Natural killer cell (primary cell): Measurements from ENCODE around the gene ADIPOR2. TPM values are rescaled to one million over a fixed set of nuclear protein-coding genes. Genes with fewer than 3 reads are reported as not detected.
A peak's percentile ranks its signal among the peaks of the same experiment; 100 is the strongest.
"Not testable (repeated sequence)": the region's sequence is repeated elsewhere in the genome, so short reads cannot be mapped to it uniquely, and the experiment has no call there.

ENCODE experiments used
- ATAC-seq, 3 donors: fragments of 150-1000 bp in 2 of 3; fragments of 200-7000 bp in 1 of 3; cut with Tn5 transposase; 1 replicate in 1 of 3; 2 replicates in 2 of 3; pipeline ENCODE4 v1.10.0; 2021; ENCODE audit warnings: mild to moderate bottlenecking in 2 of 3, moderate library complexity in 2 of 3
- DNase-seq, 2 donors: peaks; one replicate each; pipeline versions ENCODE4 v3.0.0 to v3.0.0-alpha.2; 2013 to 2021; ENCODE audit warnings: mixed read lengths in 1 of 2
- H3K27ac ChIP-seq: one replicate; pipeline ENCODE4 v1.5.1; 2013; ENCODE audit warnings: mild to moderate bottlenecking, low read length
- H3K27me3 ChIP-seq: one replicate; pipeline ENCODE4 v1.6.1; 2013; ENCODE audit warnings: low read length; ENCODE audit not compliant: control insufficient read depth, insufficient read depth
- H3K36me3 ChIP-seq: one replicate; pipeline ENCODE4 v1.6.1; 2013; ENCODE audit warnings: low read length; ENCODE audit not compliant: control insufficient read depth, insufficient read depth
- H3K4me1 ChIP-seq: one replicate; pipeline ENCODE4 v1.6.1; 2013; ENCODE audit warnings: low read length; ENCODE audit not compliant: control insufficient read depth, insufficient read depth
- H3K4me3 ChIP-seq: one replicate; pipeline ENCODE4 v1.5.1; 2013; ENCODE audit warnings: low read length
- H3K9me3 ChIP-seq: one replicate; pipeline ENCODE4 v1.6.1; 2013; ENCODE audit warnings: low read length; ENCODE audit not compliant: control insufficient read depth, insufficient read depth
- H3K27ac Mint-ChIP-seq, 2 donors: one replicate each; pipeline ENCODE4 v1.8.0; 2022; ENCODE audit warnings: mild to moderate bottlenecking in 2 of 2, mixed read lengths in 2 of 2, moderate library complexity in 1 of 2
- H3K27me3 Mint-ChIP-seq, 2 donors: one replicate each; pipeline ENCODE4 v1.8.0; 2022; ENCODE audit warnings: low read depth in 2 of 2, mixed read lengths in 2 of 2
- H3K36me3 Mint-ChIP-seq: one replicate; pipeline ENCODE4 v1.8.0; 2022; ENCODE audit warnings: mixed read lengths
- H3K4me1 Mint-ChIP-seq, 2 donors: one replicate each; pipeline ENCODE4 v1.8.0; 2022; ENCODE audit warnings: mixed read lengths in 2 of 2
- H3K4me3 Mint-ChIP-seq: one replicate; pipeline ENCODE4 v1.8.0; 2022; ENCODE audit warnings: mild to moderate bottlenecking, moderate library complexity, mixed read lengths
- H3K9me3 Mint-ChIP-seq, 2 donors: one replicate each; pipeline ENCODE4 v1.8.0; 2022; ENCODE audit warnings: mixed read lengths in 2 of 2
- WGBS: methylation state at CpG from one replicate; pipeline ENCODE4 v1.1.7; 2013; ENCODE audit warnings: missing lambda C conversion rate; ENCODE audit not compliant: insufficient coverage; 5-methylcytosine and 5-hydroxymethylcytosine counted together
- intact Hi-C: fragments of 100-400 bp; cut with micrococcal nuclease; formaldehyde crosslinking; loops from one replicate; pipeline ENCODE4 v1.14.2; 2022
- total RNA-seq, 4 donors: library from RNA; stranded (reverse); fragments of 120-200 nt in 1 of 4; gene quantifications; one replicate each; pipeline versions ENCODE4 v1.2.3 to v1.2.4, GENCODE V29; 2013 to 2022
- TF ChIP-seq, protein P1 (sequence below): fragments of 200-600 bp; IDR thresholded peaks from one replicate; pipeline ENCODE4 v1.8.0; 2022; ENCODE audit warnings: antibody characterized with exemption

ADIPOR2 gene
- total RNA-seq, 3 donors from 2014 or later (not counting 1 experiment from before 2014, with no cell fraction given) = 38.6 to 48.3 (median 44.0) TPM

GRCh38 chr12:1692226-1692625 lies 1.4 kb downstream of the ADIPOR2 start:
- Mint-ChIP-seq H3K4me3 (peak overlapping the region; percentile 97), H3K27me3 (no peaks in the 10 kb centered on the region), H3K27ac (peak overlapping the region; percentile 97), H3K4me1 (peaks cover 51 to 53% of the 10 kb centered on the region in 2 donors), H3K36me3 (no peaks in the 10 kb centered on the region), H3K9me3 (no peaks in the 10 kb centered on the region)
- no peaks in the 10 kb centered on the region for H3K9me3 ChIP-seq
- no peaks in the 10 kb centered on the region for H3K36me3 ChIP-seq
- ATAC-seq = no peak
- intact Hi-C loops = loop anchor here (5.0 kb wide), 1 partner anchor 50 kb away; no protein-coding TSS in a partner anchor
- 80% methylated on average over 1 of the region's 4 CpGs for WGBS
- no peak overlapping the region for H3K27ac ChIP-seq
- H3K4me1 ChIP-seq = peaks cover 14% of the 10 kb centered on the region
- TF ChIP-seq, protein P1, sequence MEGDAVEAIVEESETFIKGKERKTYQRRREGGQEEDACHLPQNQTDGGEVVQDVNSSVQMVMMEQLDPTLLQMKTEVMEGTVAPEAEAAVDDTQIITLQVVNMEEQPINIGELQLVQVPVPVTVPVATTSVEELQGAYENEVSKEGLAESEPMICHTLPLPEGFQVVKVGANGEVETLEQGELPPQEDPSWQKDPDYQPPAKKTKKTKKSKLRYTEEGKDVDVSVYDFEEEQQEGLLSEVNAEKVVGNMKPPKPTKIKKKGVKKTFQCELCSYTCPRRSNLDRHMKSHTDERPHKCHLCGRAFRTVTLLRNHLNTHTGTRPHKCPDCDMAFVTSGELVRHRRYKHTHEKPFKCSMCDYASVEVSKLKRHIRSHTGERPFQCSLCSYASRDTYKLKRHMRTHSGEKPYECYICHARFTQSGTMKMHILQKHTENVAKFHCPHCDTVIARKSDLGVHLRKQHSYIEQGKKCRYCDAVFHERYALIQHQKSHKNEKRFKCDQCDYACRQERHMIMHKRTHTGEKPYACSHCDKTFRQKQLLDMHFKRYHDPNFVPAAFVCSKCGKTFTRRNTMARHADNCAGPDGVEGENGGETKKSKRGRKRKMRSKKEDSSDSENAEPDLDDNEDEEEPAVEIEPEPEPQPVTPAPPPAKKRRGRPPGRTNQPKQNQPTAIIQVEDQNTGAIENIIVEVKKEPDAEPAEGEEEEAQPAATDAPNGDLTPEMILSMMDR = no peak
- no peak overlapping the region for H3K4me3 ChIP-seq
- no peak for DNase-seq
- no peaks in the 10 kb centered on the region for H3K27me3 ChIP-seq

- Mint-ChIP-seq H3K9me3 (no peaks in the 10 kb centered on the region), H3K4me3 (peak overlapping the region; percentile 97), H3K27ac (peak overlapping the region; percentile 97), H3K4me1 (peaks cover 59 to 61% of the 10 kb centered on the region in 2 donors), H3K27me3 (no peaks in the 10 kb centered on the region), H3K36me3 (no peaks in the 10 kb centered on the region)
- Histone ChIP-seq H3K4me3 (no peak overlapping the region), H3K27me3 (no peaks in the 10 kb centered on the region), H3K36me3 (no peaks in the 10 kb centered on the region), H3K4me1 (peaks cover 16% of the 10 kb centered on the region), H3K27ac (no peak overlapping the region), H3K9me3 (no peaks in the 10 kb centered on the region)
- DNase-seq (no peak), ATAC-seq (no peak)
- TF ChIP-seq, protein P1 = no peak
- intact Hi-C loops = loop anchor here (5.0 kb wide), 1 partner anchor 49 kb away; no protein-coding TSS in a partner anchor
- WGBS = 81% methylated on average over 13 of the region's 15 CpGs
Observed at GRCh38 chr12:1692895-1693610, 2.2 kb downstream of the ADIPOR2 start.

- DNase-seq, H3K4me3 Mint-ChIP-seq, H3K27ac Mint-ChIP-seq, ATAC-seq, H3K36me3 ChIP-seq, intact Hi-C loops, H3K27me3 ChIP-seq, H3K36me3 Mint-ChIP-seq, H3K27me3 Mint-ChIP-seq, H3K9me3 ChIP-seq, H3K27ac ChIP-seq, H3K9me3 Mint-ChIP-seq, H3K4me3 ChIP-seq: not testable (repeated sequence)
- H3K4me1 ChIP-seq = peaks cover 18% of the 10 kb centered on the region
- WGBS = 95% methylated on average over 6 of the region's 8 CpGs
- H3K4me1 Mint-ChIP-seq = peaks cover 71 to 74% of the 10 kb centered on the region in 2 donors
Observed at GRCh38 chr12:1695097-1695496, 4.2 kb downstream of the ADIPOR2 start.

DNA sequence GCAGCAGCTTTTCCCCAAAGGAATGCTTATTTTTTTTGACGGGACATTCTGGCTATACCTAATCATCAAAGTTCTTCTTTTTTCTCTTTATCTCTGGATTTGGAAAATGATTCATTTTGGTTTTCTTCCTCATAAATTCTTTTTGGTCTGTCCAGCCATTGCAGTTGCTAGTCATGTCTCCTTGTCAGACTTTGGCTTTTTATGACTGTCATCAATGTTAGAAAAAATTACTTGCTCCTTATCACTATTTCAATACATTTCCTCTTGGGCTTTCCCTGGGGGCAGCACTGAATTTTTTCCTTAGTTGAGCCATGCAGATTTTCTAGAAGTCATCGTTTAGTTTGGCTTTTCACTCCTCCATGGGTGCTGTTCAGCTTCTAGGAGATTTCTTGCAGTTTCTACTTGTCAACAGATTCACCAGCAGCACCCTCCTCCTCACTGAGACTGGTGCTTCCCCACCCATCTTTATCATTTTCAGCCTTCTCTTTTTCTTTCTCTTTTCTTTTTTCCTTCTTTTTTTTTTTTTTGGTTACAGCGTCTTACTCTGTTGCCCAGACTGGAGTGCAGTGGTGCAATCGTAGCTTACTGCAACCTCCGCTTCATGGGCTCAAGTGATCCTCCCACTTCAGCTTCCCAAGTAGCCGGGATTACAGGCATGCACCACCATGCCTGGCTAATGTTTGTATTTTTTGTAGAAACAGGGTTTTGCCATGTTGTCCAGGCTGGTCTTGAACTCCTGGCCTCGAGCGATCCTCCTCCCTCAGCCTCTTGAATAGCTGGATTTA lies 5.2 kb downstream of the ADIPOR2 start:
- Histone ChIP-seq H3K36me3 (no peaks in the 10 kb centered on the region), H3K4me1 (peaks cover 15% of the 10 kb centered on the region), H3K4me3 (no peak overlapping the region), H3K9me3 (no peaks in the 10 kb centered on the region), H3K27ac (no peak overlapping the region), H3K27me3 (no peaks in the 10 kb centered on the region)
- no peak overlapping the region for H3K4me3 Mint-ChIP-seq
- ATAC-seq (no peak), DNase-seq (no peak)
- no peaks in the 10 kb centered on the region for H3K27me3 Mint-ChIP-seq
- WGBS = 64% methylated on average over 8 of the region's 8 CpGs
- intact Hi-C loops = no loop called here
- TF ChIP-seq, protein P1 = no peak
- H3K27ac Mint-ChIP-seq = peak overlapping the region; percentile 47 to 67
- H3K9me3 Mint-ChIP-seq = no peaks in the 10 kb centered on the region
- H3K36me3 Mint-ChIP-seq = no peaks in the 10 kb centered on the region
- peaks cover 65 to 67% of the 10 kb centered on the region in 2 donors for H3K4me1 Mint-ChIP-seq
